GM19035 (cell line): ENCODE results near the gene CFB.
"Not testable (repeated sequence)": the region's sequence is repeated elsewhere in the genome, so short reads cannot be mapped to it uniquely, and the experiment has no call there.

Source experiments
- ATAC-seq: cut with Tn5 transposase; IDR thresholded peaks from one replicate; pipeline ENCODE4 v1.9.1; 2021; ENCODE audit not compliant: unreplicated experiment

The CFB gene

GRCh38 chr6:31911826-31912585, 33.9 kb upstream of the CFB start:
- ATAC-seq, result no peak

- ATAC-seq, result no peak
Measured at GRCh38 chr6:31915351-31915750, 30.5 kb upstream of the CFB start.

GRCh38 chr6:31915756-31916155, 30.1 kb upstream of the CFB start:
- ATAC-seq, result no peak

GRCh38 chr6:31918069-31918720, 27.7 kb upstream of the CFB start:
- ATAC-seq, result no peak

- no peak for ATAC-seq
Measured at GRCh38 chr6:31919624-31920303, 26.1 kb upstream of the CFB start.

- ATAC-seq, result no peak
Measured at GRCh38 chr6:31920811-31921210, 25.1 kb upstream of the CFB start.

- no peak for ATAC-seq
Measured at GRCh38 chr6:31922942-31923341, 23.0 kb upstream of the CFB start.

- ATAC-seq, result no peak
Measured at GRCh38 chr6:31927242-31927862, 18.5 kb upstream of the CFB start, which contains the start of gene C2. C2 (plus strand) TSS chr6:31927717; CDS start chr6:31927753, 36 bp downstream.

- no peak for ATAC-seq
Measured at GRCh38 chr6:31927863-31928671, 17.8 kb upstream of the CFB start.

GRCh38 chr6:31928672-31928939, 17.3 kb upstream of the CFB start:
- no peak for ATAC-seq

GRCh38 chr6:31930962-31931361, 14.9 kb upstream of the CFB start:
- no peak for ATAC-seq

- not testable (repeated sequence) for ATAC-seq
Measured at GRCh38 chr6:31932137-31932536, 13.8 kb upstream of the CFB start.

GRCh38 chr6:31933537-31933936, 12.4 kb upstream of the CFB start:
- no peak for ATAC-seq

GRCh38 chr6:31935021-31935420, 10.9 kb upstream of the CFB start:
- ATAC-seq, result no peak

- ATAC-seq, result no peak
Measured at GRCh38 chr6:31935823-31936222, 10.1 kb upstream of the CFB start.

- no peak for ATAC-seq
Measured at GRCh38 chr6:31940256-31940664, 5.6 kb upstream of the CFB start.

- ATAC-seq, result no peak
Measured at GRCh38 chr6:31943742-31944141, 2.2 kb upstream of the CFB start.

- ATAC-seq, result no peak
Measured at GRCh38 chr6:31945154-31945506, 765 bp upstream of the CFB start.

- no peak for ATAC-seq
Measured at GRCh38 chr6:31946370-31946885, 533 bp downstream of the CFB start.

GRCh38 chr6:31947070-31947675, 1.3 kb downstream of the CFB start:
- ATAC-seq, result no peak
